Measurements from ENCODE around the gene PKD2L1.

The PKD2L1 gene

DNA sequence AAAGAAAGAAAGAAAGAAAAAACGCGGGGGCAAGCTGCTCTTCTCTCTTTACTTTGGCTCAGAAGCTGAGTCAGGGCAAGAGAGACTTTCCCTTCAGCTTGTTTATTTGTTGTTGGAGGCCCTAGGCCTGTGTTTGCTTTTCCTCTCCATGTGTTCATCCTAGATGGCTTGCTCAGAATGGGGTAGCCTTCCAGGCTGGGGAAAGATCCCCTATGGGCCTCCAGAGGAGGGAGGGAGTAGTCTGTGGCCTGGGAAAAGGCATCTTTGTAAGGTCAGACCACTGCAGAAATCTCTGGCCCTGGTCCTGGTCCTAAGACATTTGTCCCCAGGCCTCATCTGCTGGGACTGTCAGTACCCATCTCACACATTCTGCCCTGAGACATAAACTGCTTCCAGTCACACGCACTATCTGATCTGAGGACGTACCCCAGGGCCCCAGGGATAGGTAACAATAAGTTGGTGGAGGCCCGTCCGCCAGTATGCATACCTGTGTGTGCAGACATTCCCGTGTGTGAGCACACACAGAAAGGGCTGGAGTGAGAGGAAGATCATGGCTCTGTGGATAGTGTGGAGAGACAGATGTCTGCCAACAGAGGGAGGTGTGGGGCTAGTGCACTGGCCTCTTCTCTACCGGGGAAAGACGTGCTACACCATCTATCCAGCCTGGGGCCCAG lies 12.1 kb upstream of the PKD2L1 start:
- WGBS (ENCODE audit: insufficient coverage): 57% methylated on average over 4 of the region's 9 CpGs
- POLR2A ChIA-PET: no interaction called here
- no peaks in the 10 kb centered on the region for H3K27me3 ChIP-seq (replicated peaks in 2 of 5; ENCODE audit: control insufficient read depth in 4 of 5, insufficient read depth in 5 of 5, low read length in 4 of 5)
- peak; percentile 65 to 73 (median 66) for DNase-seq
- no peak overlapping the region for H3K27ac ChIP-seq (ENCODE audit: insufficient read depth in 1 of 2, low read depth in 1 of 2, low read length in 2 of 2, poor library complexity in 1 of 2, severe bottlenecking in 2 of 2)
- no peaks in the 10 kb centered on the region for H3K36me3 ChIP-seq (ENCODE audit: control insufficient read depth in 4 of 4, insufficient read depth in 4 of 4, low read length in 3 of 4)
- no peak overlapping the region for H3K4me3 ChIP-seq (ENCODE audit: control insufficient read depth in 1 of 7, extremely low read depth in 1 of 7, insufficient read depth in 4 of 7, low read depth in 2 of 7, low read length in 6 of 7)
- H3K9me3 ChIP-seq (ENCODE audit: control extremely low read depth in 1 of 5, control insufficient read depth in 4 of 5, insufficient read depth in 2 of 5, low read depth in 1 of 5, low read length in 4 of 5): no peaks in the 10 kb centered on the region
- H3K4me1 ChIP-seq (ENCODE audit: control extremely low read depth in 1 of 4, control insufficient read depth in 4 of 4, insufficient read depth in 4 of 4, low read length in 3 of 4): peaks cover 0 to 38% (median 12%) of the 10 kb centered on the region in 4 experiments
- CTCF ChIA-PET: interaction anchor here (0.8 to 16.9 kb wide), 19 partner anchors 8 to 574 kb away, joined by 3 to 247 read pairs (median 5); partner anchors contain the start of genes PKD2L1 and SEC31B

DNA sequence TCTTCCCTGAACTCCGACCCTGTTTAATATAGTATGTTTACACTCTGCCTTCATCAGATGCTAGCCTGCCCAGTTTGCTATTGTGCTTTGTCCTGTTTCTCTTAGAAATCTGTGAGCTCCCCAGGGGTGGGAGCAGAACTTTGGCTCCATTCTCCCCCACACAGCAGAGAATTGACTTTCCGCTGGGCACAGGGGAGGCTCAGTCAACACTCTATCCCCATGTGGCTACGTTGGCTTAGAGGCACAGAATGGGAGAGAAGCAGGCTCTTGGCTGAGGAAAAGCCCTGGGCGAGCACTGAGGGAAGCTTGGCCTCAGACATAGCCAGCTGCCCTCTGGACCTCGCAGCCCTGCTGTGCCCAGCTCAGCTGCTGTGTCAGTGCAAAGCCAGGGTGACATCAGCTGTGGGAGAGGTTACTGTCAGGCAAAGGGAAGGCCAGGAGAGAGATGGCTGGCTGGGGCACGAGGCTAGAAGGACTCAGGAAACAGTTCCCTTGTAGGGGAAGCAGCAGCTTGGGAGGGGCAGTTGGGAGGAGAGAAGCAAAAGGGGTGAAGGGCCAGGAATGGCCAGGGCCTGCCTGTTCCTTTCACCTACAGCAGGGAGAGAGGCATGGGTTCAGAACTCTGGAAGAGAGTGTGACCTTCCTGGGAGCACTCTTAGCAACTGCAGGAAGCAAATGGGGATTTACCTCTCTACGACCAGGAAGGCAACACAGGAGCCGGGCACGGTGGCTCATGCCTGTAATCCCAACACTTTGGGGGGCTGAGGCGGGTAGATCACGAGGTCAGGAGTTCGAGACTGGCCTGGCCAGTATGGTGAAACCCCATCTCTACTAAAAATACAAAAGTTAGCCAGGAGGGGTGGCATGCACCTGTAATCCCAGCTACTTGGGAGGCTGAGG lies 11.2 kb upstream of the PKD2L1 start:
- CTCF ChIA-PET: interaction anchor here (0.6 to 16.9 kb wide), 14 partner anchors 9 to 573 kb away, joined by 3 to 247 read pairs (median 8); partner anchors contain the start of genes PKD2L1 and SEC31B
- Histone ChIP-seq H3K27ac (ENCODE audit: insufficient read depth in 1 of 2, low read depth in 1 of 2, low read length in 2 of 2, poor library complexity in 1 of 2, severe bottlenecking in 2 of 2) (no peak overlapping the region), H3K9me3 (ENCODE audit: control extremely low read depth in 1 of 5, control insufficient read depth in 4 of 5, insufficient read depth in 2 of 5, low read depth in 1 of 5, low read length in 4 of 5) (no peaks in the 10 kb centered on the region), H3K4me1 (ENCODE audit: control extremely low read depth in 1 of 4, control insufficient read depth in 4 of 4, insufficient read depth in 4 of 4, low read length in 3 of 4) (peaks cover 0 to 34% (median 9%) of the 10 kb centered on the region in 4 experiments), H3K27me3 (replicated peaks in 2 of 5; ENCODE audit: control insufficient read depth in 4 of 5, insufficient read depth in 5 of 5, low read length in 4 of 5) (no peaks in the 10 kb centered on the region), H3K4me3 (ENCODE audit: control insufficient read depth in 1 of 7, extremely low read depth in 1 of 7, insufficient read depth in 4 of 7, low read depth in 2 of 7, low read length in 6 of 7) (no peak overlapping the region), H3K36me3 (ENCODE audit: control insufficient read depth in 4 of 4, insufficient read depth in 4 of 4, low read length in 3 of 4) (no peaks in the 10 kb centered on the region)
- DNase-seq: no peak
- 84% methylated on average over 8 of the region's 12 CpGs for WGBS (ENCODE audit: insufficient coverage)
- POLR2A ChIA-PET: no interaction called here

DNA sequence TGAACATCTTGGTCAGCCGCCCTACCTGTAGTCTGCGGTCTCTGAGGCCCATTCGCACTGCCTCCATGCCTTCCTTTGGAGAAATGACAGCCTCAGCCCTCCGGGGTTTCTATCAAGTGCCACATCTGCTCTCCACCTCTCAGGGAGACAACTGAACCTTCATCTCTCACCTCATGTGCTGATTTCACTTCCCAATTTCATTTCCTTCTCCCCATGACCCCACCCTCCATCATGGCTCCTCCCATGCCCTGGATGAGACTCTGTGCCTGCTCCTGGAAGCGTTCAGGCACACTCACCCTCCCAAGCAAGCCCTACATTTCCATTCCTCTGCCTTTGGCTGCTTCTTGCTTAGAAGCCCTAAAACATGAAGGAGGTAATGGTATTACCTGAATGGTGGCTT lies 9.2 kb upstream of the PKD2L1 start:
- Histone ChIP-seq H3K27ac (ENCODE audit: insufficient read depth in 1 of 2, low read depth in 1 of 2, low read length in 2 of 2, poor library complexity in 1 of 2, severe bottlenecking in 2 of 2) (no peak overlapping the region), H3K9me3 (ENCODE audit: control extremely low read depth in 1 of 5, control insufficient read depth in 4 of 5, insufficient read depth in 2 of 5, low read depth in 1 of 5, low read length in 4 of 5) (no peaks in the 10 kb centered on the region), H3K27me3 (replicated peaks in 2 of 5; ENCODE audit: control insufficient read depth in 4 of 5, insufficient read depth in 5 of 5, low read length in 4 of 5) (peaks cover 0 to 6% (median 2%) of the 10 kb centered on the region in 5 experiments), H3K4me3 (ENCODE audit: control insufficient read depth in 1 of 7, extremely low read depth in 1 of 7, insufficient read depth in 4 of 7, low read depth in 2 of 7, low read length in 6 of 7) (no peak overlapping the region), H3K4me1 (ENCODE audit: control extremely low read depth in 1 of 4, control insufficient read depth in 4 of 4, insufficient read depth in 4 of 4, low read length in 3 of 4) (peaks cover 0 to 24% (median 3%) of the 10 kb centered on the region in 4 experiments), H3K36me3 (ENCODE audit: control insufficient read depth in 4 of 4, insufficient read depth in 4 of 4, low read length in 3 of 4) (no peaks in the 10 kb centered on the region)
- ChIA-PET POLR2A (no interaction called here), CTCF (interaction anchor here (0.6 to 16.9 kb wide), 18 partner anchors 8 to 1840 kb away, joined by 3 to 247 read pairs (median 4); partner anchors contain the start of genes PKD2L1 and SCD)
- 58% methylated on average over 5 of the region's 5 CpGs for WGBS (ENCODE audit: insufficient coverage)
- no peak for DNase-seq

GRCh38 chr10:100338434-100339036 lies 8.5 kb upstream of the PKD2L1 start:
- Histone ChIP-seq H3K27me3 (replicated peaks in 2 of 5; ENCODE audit: control insufficient read depth in 4 of 5, insufficient read depth in 5 of 5, low read length in 4 of 5) (peaks cover 0 to 9% (median 2%) of the 10 kb centered on the region in 5 experiments), H3K4me1 (ENCODE audit: control extremely low read depth in 1 of 4, control insufficient read depth in 4 of 4, insufficient read depth in 4 of 4, low read length in 3 of 4) (peaks cover 0 to 24% (median 3%) of the 10 kb centered on the region in 4 experiments), H3K27ac (ENCODE audit: insufficient read depth in 1 of 2, low read depth in 1 of 2, low read length in 2 of 2, poor library complexity in 1 of 2, severe bottlenecking in 2 of 2) (no peak overlapping the region), H3K36me3 (ENCODE audit: control insufficient read depth in 4 of 4, insufficient read depth in 4 of 4, low read length in 3 of 4) (no peaks in the 10 kb centered on the region), H3K4me3 (ENCODE audit: control insufficient read depth in 1 of 7, extremely low read depth in 1 of 7, insufficient read depth in 4 of 7, low read depth in 2 of 7, low read length in 6 of 7) (no peak overlapping the region), H3K9me3 (ENCODE audit: control extremely low read depth in 1 of 5, control insufficient read depth in 4 of 5, insufficient read depth in 2 of 5, low read depth in 1 of 5, low read length in 4 of 5) (no peaks in the 10 kb centered on the region)
- POLR2A ChIA-PET: no interaction called here
- peak; percentile 53 to 73 (median 62) for DNase-seq
- 100% methylated on average over 2 of the region's 4 CpGs for WGBS (ENCODE audit: insufficient coverage)
- CTCF ChIA-PET: interaction anchor here (0.6 to 16.9 kb wide), 21 partner anchors 9 to 1841 kb away, joined by 3 to 247 read pairs (median 5); partner anchors contain the start of genes PKD2L1 and SCD

GRCh38 chr10:100334762-100335161 lies 4.7 kb upstream of the PKD2L1 start:
- Histone ChIP-seq H3K4me1 (ENCODE audit: control extremely low read depth in 1 of 4, control insufficient read depth in 4 of 4, insufficient read depth in 4 of 4, low read length in 3 of 4) (peaks cover 0 to 12% (median 3%) of the 10 kb centered on the region in 4 experiments), H3K36me3 (ENCODE audit: control insufficient read depth in 4 of 4, insufficient read depth in 4 of 4, low read length in 3 of 4) (no peaks in the 10 kb centered on the region), H3K9me3 (ENCODE audit: control extremely low read depth in 1 of 5, control insufficient read depth in 4 of 5, insufficient read depth in 2 of 5, low read depth in 1 of 5, low read length in 4 of 5) (no peaks in the 10 kb centered on the region), H3K27me3 (replicated peaks in 2 of 5; ENCODE audit: control insufficient read depth in 4 of 5, insufficient read depth in 5 of 5, low read length in 4 of 5) (peaks cover 0 to 11% (median 2%) of the 10 kb centered on the region in 5 experiments), H3K27ac (ENCODE audit: insufficient read depth in 1 of 2, low read depth in 1 of 2, low read length in 2 of 2, poor library complexity in 1 of 2, severe bottlenecking in 2 of 2) (no peak overlapping the region), H3K4me3 (ENCODE audit: control insufficient read depth in 1 of 7, extremely low read depth in 1 of 7, insufficient read depth in 4 of 7, low read depth in 2 of 7, low read length in 6 of 7) (no peak overlapping the region)
- ChIA-PET POLR2A (interaction anchor here (0.6 kb wide), 1 partner anchor 840 kb away, joined by 5 read pairs; no protein-coding TSS in a partner anchor), CTCF (interaction anchor here (0.6 to 14.3 kb wide), 8 partner anchors 7 to 876 kb away, joined by 3 to 74 read pairs (median 4); partner anchors contain the start of gene PKD2L1)
- WGBS (ENCODE audit: insufficient coverage): 98% methylated on average over 5 of the region's 9 CpGs
- no peak for DNase-seq

DNA sequence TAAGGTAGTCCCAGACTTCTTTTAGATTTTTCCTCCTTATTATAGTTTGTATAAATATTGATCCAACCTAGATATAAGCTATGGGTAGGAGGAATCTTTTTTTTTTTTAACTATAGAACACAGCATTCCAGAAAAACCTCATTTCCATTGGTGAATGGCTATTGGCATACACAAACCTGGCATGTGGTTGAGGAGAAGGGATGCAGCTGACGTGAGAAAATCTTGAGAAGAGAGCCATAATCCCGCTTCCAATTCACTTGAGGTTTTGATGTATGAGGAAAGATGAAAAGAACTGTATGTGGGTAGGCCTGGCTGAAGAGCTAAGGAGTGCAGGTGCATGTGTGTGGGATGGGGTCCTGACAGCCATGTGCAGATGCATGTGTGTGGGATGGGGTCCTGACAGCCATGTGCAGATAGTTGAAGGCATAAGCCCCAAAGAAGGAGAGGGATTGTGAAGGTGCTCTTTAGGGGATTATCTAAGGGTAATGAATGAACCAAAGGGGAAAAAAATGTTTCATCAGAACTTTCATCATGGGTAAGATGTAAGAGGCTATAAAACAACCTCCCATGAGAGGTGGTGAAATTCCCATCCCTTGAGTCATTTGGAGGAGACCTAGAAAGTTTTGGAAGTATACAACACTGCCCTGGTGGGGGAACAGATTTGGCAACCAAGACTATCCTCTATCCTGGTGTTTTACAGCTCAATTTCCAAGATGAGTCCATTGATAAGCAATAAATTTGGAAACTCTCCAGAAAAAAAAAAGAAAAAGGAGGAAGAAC lies 3.8 kb upstream of the PKD2L1 start:
- ChIA-PET POLR2A (interaction anchor here (0.6 kb wide), 1 partner anchor 189 kb away, joined by 3 read pairs; no protein-coding TSS in a partner anchor), CTCF (interaction anchor here (0.6 to 2.2 kb wide), 7 partner anchors 9 to 353 kb away, joined by 3 to 8 read pairs (median 4); no protein-coding TSS in a partner anchor)
- Histone ChIP-seq H3K36me3 (ENCODE audit: control insufficient read depth in 4 of 4, insufficient read depth in 4 of 4, low read length in 3 of 4) (no peaks in the 10 kb centered on the region), H3K27me3 (replicated peaks in 2 of 5; ENCODE audit: control insufficient read depth in 4 of 5, insufficient read depth in 5 of 5, low read length in 4 of 5) (peaks cover 0 to 11% (median 2%) of the 10 kb centered on the region in 5 experiments), H3K4me3 (ENCODE audit: control insufficient read depth in 1 of 7, extremely low read depth in 1 of 7, insufficient read depth in 4 of 7, low read depth in 2 of 7, low read length in 6 of 7) (no peak overlapping the region), H3K4me1 (ENCODE audit: control extremely low read depth in 1 of 4, control insufficient read depth in 4 of 4, insufficient read depth in 4 of 4, low read length in 3 of 4) (peaks cover 0 to 3% (median 0%) of the 10 kb centered on the region in 4 experiments), H3K27ac (ENCODE audit: insufficient read depth in 1 of 2, low read depth in 1 of 2, low read length in 2 of 2, poor library complexity in 1 of 2, severe bottlenecking in 2 of 2) (no peak overlapping the region), H3K9me3 (ENCODE audit: control extremely low read depth in 1 of 5, control insufficient read depth in 4 of 5, insufficient read depth in 2 of 5, low read depth in 1 of 5, low read length in 4 of 5) (no peaks in the 10 kb centered on the region)
- no CpG with 5 or more reads among the region's 2 CpGs for WGBS (ENCODE audit: insufficient coverage)
- DNase-seq: no peak

Measured in common myeloid progenitor, CD34-positive (primary cell).